Memory B cell (primary cell): ENCODE data around the gene KIN.

Experiments
- ATAC-seq: fragments of 150-1000 bp; cut with Tn5 transposase; 2 replicates; pipeline ENCODE4 v1.10.0; 2021; ENCODE audit warnings: low read depth, mild to moderate bottlenecking, moderate library complexity
- DNase-seq, 2 donors: peaks; one replicate each; pipeline ENCODE4 v3.0.0; 2022; ENCODE audit warnings: low spot score in 2 of 2
- H3K27ac Mint-ChIP-seq: one replicate; pipeline ENCODE4 v1.8.0; 2022; ENCODE audit warnings: mild to moderate bottlenecking, moderate library complexity, mixed read lengths
- H3K27me3 Mint-ChIP-seq: one replicate; pipeline ENCODE4 v1.8.0; 2022; ENCODE audit warnings: mixed read lengths
- H3K36me3 Mint-ChIP-seq: one replicate; pipeline ENCODE4 v1.8.0; 2022; ENCODE audit warnings: mild to moderate bottlenecking, mixed read lengths
- H3K4me1 Mint-ChIP-seq: one replicate; pipeline ENCODE4 v1.8.0; 2022; ENCODE audit warnings: mixed read lengths
- H3K4me3 Mint-ChIP-seq: one replicate; pipeline ENCODE4 v1.8.0; 2022; ENCODE audit warnings: mild to moderate bottlenecking, moderate library complexity, mixed read lengths
- H3K9me3 Mint-ChIP-seq: one replicate; pipeline ENCODE4 v1.8.0; 2022; ENCODE audit warnings: mixed read lengths

The KIN gene

DNA sequence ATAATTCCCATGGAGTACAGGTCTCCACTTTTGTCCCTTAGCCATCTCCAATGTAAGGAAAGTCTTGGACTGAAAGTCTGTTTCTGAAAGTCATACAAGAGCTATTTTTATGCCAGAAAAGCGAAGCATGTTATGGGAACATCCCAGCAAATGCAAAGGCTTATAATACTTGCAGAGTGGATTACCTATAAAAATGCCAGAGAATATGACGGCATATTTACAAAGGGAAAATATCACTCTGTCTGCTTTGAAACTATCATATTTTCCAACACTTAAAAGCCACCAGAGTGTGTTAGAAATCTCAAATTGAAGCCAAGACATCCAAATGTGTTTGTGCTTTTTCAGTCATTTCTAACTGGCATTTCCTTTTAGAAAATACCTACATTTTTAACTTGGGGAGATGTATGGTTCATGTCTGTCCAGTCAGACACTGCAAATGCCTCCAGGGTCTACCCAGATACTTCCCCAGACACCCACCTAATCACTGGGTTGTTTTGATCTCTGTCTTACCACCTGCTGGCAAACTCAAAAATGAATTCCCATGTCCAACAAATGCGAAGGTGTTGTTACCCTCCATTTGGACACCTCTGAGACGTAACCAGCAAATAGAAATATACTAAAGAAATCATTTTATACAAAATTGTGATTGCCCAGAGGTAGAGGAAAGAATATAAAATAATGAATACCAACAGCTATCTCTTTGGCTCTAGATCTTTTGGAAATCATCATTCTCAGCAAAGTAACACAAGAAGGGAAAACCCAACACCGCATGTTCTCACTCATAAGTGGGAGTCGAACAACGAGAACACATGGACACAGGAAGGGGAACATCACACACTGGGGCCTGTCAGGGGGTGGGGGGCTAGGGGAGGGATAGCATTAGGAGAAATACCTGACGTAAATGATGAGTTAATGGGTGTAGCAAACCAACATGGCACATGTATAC lies 83.4 kb downstream of the KIN start:
- Mint-ChIP-seq H3K9me3 (no peaks in the 10 kb centered on the region), H3K4me3 (no peak overlapping the region), H3K27ac (no peak overlapping the region), H3K27me3 (peaks cover 10% of the 10 kb centered on the region), H3K36me3 (no peaks in the 10 kb centered on the region), H3K4me1 (no peaks in the 10 kb centered on the region)
- no peak for ATAC-seq
- DNase-seq, result no peak

DNA sequence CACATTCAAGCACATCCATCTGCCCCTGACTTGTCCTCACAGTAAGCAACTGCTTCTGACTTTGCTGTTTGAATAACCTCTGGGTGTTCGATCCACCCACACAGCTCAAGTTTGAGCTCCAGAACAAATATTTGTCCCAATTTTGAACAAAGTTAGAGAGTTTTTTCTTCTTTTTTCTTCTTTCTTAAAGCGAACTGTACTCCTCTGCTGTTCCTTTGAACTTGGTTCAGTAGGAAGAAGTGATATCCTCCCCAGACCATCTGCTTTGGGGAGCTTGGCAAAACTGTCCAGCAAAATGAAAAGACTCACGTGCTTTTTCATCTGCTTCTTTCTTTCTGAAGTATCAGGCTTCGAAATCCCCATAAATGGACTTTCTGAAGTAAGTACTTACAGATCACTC lies 84.7 kb downstream of the KIN start, which contains the start of gene ITIH2:
Gene ITIH2, plus strand, starts transcription at position 177 of the 400 bp plus-strand sequence. Its CDS starts 119 bp downstream, at position 296.
- peaks cover 16% of the 10 kb centered on the region for H3K27me3 Mint-ChIP-seq
- no peak within 1 kb of the TSS for H3K4me3 Mint-ChIP-seq
- H3K27ac Mint-ChIP-seq, result no peak within 1 kb of the TSS
- H3K36me3 Mint-ChIP-seq, result no peaks in the 10 kb centered on the region
- no peak for DNase-seq
- no peaks in the 10 kb centered on the region for H3K9me3 Mint-ChIP-seq
- ATAC-seq, result no peak
- H3K4me1 Mint-ChIP-seq, result no peaks in the 10 kb centered on the region

- no peak overlapping the region for H3K27ac Mint-ChIP-seq
- peaks cover 16% of the 10 kb centered on the region for H3K27me3 Mint-ChIP-seq
- no peaks in the 10 kb centered on the region for H3K36me3 Mint-ChIP-seq
- H3K4me3 Mint-ChIP-seq, result no peak overlapping the region
- ATAC-seq (no peak), DNase-seq (no peak)
- H3K4me1 Mint-ChIP-seq, result no peaks in the 10 kb centered on the region
- no peaks in the 10 kb centered on the region for H3K9me3 Mint-ChIP-seq
Observed at GRCh38 chr10:7702288-7702812, 85.4 kb downstream of the KIN start.

GRCh38 chr10:7701158-7701742 lies 86.5 kb downstream of the KIN start:
- peaks cover 16% of the 10 kb centered on the region for H3K27me3 Mint-ChIP-seq
- ATAC-seq (no peak), DNase-seq (no peak)
- H3K4me1 Mint-ChIP-seq, result no peaks in the 10 kb centered on the region
- H3K36me3 Mint-ChIP-seq, result no peaks in the 10 kb centered on the region
- H3K9me3 Mint-ChIP-seq, result no peaks in the 10 kb centered on the region
- no peak overlapping the region for H3K27ac Mint-ChIP-seq
- no peak overlapping the region for H3K4me3 Mint-ChIP-seq
